Measurements from ENCODE around the gene MIXL1.

DNA sequence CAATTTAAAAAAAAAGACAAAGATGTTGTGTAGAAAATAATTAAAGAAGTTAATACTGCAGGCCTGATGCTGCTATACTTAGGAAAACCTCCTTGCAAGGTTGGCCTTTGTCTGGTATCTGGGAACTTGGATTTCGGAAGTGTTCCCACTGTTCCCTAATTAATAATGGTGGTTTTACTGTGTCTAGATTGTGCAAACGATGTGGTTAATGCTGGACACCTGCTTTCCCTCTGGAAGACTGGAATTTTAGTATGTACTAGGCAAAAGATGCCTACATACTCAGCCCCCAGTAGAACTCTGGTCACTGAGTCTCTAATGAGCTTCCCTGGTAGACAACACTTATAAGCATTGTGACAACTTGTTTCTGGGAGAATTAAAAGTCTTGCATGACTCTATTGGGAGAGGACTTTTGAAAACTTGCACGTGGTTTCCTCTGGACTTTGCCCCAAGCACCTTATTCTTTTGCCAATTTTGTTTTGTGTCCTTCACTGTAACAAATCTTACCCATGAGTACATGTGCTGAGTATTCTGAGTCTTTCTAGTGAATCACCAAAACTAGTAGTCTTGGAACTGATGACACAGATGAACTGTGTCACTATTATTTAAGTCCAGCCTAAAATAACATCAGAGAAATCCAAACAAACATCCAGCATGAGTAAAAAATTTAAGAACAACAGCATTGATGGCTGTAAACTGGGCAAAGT is 45.1 kb downstream of the MIXL1 start:
- TF ChIP-seq, protein P1, sequence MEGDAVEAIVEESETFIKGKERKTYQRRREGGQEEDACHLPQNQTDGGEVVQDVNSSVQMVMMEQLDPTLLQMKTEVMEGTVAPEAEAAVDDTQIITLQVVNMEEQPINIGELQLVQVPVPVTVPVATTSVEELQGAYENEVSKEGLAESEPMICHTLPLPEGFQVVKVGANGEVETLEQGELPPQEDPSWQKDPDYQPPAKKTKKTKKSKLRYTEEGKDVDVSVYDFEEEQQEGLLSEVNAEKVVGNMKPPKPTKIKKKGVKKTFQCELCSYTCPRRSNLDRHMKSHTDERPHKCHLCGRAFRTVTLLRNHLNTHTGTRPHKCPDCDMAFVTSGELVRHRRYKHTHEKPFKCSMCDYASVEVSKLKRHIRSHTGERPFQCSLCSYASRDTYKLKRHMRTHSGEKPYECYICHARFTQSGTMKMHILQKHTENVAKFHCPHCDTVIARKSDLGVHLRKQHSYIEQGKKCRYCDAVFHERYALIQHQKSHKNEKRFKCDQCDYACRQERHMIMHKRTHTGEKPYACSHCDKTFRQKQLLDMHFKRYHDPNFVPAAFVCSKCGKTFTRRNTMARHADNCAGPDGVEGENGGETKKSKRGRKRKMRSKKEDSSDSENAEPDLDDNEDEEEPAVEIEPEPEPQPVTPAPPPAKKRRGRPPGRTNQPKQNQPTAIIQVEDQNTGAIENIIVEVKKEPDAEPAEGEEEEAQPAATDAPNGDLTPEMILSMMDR (conservative IDR thresholded peaks at IDR 0.05; ENCODE audit: low read length): no peak
- TF ChIP-seq EZH2phosphoT487 (IDR thresholded peaks at IDR 0.05; ENCODE audit: borderline replicate concordance): no peak

All from Loucy (cell line).